GM21526 (cell line): ENCODE measurements around the gene TTLL5.
"Not testable (repeated sequence)": the region's sequence is repeated elsewhere in the genome, so short reads cannot be mapped to it uniquely, and the experiment has no call there.

Source experiments
- ATAC-seq: cut with Tn5 transposase; IDR thresholded peaks from one replicate; pipeline ENCODE4 v1.9.1; 2021; ENCODE audit warnings: moderate library complexity; ENCODE audit not compliant: unreplicated experiment, low FRiP score

TTLL5 gene

DNA sequence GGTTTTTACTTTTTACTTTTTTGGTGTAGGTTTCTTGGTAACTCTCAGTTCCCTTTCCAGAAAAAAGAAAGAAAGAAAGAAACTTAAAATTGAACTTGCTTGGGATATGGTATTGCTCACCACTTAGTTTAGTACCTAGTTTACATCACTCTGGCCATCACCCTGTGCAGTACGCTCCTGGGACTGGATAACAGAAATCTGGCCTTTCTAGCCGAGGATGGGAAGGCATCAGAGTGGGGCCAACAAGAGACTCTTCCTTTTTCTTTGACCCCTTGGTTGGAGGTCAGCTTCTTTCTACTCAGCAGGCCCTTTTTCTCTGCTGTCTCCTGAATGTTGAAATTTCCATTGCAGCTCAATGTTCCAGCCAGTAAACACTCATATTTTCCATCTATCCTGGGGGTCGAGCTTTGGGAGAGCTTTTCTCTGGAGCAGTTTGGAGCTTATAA, 164.1 kb downstream of the TTLL5 start:
- no peak for ATAC-seq

DNA sequence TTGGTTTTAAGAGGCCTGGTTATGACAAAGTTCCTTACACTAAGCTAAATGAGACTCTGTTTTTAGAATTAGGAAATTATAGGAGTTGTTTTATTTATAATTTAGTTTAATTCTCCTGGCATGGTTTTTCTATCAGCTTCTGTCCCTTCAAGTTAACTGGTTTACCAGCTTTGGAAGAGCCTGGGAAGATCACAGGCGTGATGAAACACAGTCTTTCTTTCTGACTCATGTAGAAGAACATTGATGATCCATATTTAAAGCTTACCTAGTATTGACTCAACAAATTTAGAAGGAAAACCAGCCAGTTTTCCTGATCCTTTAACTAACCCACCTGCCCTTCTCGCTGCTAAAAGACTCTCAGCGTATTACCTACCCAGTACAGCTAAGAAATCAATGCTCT, 165.6 kb downstream of the TTLL5 start:
- ATAC-seq: no peak

DNA sequence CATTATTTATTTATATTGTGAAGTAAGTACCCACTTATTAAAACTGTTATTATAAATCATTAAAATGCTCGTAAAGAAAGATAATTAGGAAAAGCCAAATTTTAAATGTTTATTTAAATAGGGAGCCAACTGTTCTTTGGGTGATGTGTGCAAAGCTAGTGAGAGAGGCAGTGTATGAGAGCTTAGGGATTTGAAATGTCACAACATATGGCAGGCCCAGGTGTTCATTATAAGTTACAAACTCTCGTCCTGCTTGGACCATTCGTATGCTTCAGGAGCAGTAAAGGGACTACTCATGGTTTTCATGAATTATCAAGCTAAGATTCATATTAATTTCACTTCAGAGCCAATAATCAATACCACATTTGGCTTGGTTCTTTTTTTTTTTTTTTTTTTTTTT, 166.3 kb downstream of the TTLL5 start:
- no peak for ATAC-seq

DNA sequence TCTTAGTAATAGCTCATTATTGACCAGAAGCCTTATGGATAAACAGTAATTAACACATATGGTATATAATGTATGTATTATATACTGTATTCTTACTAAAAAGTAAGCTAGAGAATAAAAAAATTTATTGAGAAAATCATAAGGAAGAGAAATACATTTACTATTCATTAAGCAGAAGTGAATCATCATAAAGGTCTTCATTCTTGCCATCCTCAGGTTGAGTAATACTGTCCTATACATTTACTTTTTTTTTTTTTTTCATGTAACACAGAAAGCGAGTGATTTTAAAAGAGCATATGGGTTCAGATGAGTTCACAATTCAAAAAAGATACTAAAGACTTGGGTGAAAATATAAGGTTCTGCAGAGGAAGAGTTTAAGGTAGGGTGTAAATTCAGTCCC, 168.3 kb downstream of the TTLL5 start:
- no peak for ATAC-seq

DNA sequence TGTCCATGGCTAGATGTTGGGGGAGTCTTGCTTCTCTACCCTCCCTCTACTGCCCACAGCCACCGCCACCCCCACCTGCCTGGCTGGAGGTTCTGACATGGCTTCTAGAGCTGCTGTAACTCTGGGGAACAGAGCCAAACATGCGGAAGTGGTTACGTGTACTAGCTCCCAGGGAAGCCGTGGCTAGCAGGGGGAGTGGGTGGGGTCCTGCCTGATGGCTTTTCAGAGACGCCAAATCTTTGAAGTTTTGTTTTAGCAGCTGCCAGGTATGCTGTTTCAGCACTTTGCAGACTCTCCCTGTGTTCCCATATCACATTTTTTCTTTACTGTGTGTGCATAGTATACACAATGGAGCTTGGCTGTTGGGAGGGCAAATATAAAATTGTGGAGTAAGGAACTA, 170.4 kb downstream of the TTLL5 start:
- ATAC-seq: no peak

DNA sequence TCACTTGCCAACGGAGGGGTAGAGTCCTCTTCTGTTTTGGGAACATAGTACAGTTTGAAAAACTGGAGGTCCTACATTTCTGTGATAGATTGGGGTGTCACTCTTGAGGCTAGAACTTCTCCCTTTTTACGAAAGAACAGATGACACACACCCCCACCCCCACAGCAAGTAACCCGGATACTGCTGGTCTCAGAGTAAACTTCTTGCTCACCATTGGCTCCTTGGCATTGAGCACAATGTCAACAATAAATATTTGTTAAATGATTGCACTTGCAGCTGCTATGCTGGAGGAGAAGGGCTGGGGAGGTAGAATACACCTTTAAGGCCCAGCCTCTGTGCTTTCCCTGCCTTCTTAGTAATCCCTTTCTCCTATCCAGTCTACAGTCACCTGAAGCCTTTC, 170.9 kb downstream of the TTLL5 start:
- ATAC-seq: no peak

DNA sequence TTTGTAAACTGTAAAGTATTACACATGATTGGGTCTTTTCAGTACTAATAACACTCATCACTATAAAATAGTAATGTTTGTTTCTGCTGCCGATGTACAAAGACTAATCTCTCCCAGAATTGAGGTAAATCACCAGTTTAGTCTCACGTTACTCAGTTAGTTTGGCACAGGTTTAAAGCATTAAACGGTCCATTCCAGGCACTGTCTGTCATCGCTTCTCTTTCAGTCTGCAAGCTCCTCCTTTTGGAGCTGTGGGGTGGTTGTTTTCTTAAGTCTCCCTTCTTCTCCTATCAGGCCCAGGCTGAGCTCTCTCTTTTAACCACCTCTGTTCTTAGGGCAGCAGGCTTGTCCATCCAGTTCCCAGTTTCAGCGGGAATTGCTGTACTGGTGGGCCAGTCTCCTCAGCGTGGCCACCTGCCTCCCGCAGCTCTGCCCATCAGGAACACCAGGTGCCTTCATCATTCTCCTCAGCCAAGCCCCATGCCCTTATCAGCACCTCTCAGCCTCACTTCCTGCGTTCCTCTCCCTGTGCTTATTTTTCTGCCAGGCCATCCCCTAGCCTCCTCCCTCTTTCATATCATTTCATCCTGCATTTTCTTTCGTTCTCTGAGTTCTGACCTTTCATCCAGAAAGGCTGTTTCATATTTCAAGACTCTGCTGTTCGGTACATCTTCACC, 171.7 kb downstream of the TTLL5 start:
- ATAC-seq: no peak

DNA sequence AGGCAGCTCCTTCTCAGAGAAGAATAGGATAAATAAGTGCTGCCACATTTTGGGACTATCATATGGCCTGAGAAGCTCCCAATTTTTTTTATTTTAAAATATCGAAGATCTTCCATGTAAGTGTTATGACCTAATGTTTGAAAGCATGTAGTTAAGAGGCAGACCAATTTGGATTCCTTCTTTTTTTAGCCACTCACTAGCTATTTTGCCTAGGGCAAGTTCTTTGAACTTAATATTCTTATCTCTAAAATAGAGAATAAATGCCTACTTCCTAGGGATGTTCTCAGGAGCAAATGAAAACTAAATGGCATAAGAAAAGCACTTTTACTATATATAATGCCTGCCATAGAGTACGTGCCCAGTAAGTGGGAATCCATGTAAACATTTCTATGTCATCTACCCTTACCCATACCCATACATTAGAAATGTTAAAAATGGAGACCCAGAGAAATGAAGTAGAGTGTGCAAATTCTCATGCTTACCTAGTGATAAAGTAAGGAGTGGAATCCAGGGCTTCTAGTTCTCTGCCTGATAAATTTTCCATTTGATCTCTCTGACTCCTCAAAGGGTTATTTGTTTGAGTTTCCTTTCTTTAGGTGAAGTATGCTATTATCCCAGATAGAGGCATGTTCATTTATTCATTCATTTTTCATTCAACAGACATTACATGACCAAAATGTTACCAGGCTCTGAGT, 172.4 kb downstream of the TTLL5 start:
- ATAC-seq: no peak

DNA sequence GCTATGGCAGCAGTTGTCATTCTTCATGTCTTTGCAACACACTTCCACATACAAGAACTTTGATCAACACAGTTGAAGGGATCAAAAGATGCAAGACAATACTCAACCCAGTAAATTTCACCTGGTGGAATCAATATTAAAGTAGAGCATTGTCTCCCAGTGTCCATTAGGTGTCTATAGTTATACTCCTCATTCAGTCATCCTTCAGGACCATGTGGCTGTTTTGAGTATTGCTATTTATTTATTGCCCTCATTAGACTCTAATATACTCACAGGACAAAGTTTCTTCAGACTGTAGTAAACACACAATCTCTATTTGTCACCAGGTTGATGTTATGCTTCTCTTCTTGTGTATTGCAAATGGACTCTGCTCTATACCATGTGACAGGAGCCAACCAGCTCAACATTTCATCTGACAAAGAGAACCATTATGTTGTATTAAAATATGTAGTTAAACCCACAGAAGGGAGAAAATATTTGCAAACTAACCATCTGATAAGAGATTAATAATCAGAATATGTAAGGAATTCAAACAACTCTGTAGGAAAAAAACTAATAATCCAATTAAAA, 174.2 kb downstream of the TTLL5 start:
- ATAC-seq: no peak

DNA sequence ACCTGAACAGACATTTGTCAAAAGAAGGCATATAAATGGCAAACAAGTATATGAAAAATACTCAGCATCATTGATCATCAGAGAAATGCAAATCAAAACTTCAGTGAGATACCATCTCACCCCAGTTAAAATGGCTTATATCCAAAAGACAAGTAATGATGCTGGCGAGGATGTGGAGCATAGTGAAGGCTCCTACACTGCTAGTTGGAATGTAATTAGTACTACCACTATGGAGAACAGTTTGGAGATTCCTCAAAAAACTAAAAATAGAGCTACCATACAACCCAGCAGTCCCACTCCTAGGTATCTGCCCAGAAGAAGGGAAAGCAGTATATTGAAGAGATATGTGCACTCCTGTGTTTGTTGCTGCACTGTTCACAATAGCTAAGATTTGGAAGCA, 174.7 kb downstream of the TTLL5 start:
- ATAC-seq: no peak

DNA sequence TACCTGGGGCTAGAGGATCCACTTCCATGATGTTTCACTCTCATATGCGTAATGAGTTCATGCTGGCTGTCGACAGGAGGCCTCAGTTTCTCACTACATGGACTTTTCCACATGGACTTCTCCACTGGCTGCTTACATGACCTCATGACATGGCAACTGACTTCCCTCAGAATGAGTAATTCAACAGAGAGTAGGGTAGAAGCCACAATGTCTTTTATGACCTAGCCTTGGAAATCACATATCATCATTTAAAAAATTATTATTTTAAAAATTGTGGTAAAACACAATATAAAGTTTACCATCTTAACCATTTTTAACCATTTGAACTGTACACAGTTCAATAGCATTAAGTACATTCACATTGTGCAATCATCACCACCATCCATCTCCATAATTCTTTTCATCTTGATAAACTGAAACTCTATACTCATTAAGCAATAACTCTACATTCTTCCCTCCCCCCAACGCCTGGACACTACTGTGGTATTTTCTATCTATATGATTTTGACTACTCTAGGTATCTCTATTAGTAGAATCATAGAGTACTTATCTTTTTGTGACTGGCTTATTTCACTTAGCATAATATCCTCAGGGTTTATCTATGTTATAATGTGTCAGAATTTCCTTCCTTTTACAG, 176.2 kb downstream of the TTLL5 start:
- no peak for ATAC-seq

DNA sequence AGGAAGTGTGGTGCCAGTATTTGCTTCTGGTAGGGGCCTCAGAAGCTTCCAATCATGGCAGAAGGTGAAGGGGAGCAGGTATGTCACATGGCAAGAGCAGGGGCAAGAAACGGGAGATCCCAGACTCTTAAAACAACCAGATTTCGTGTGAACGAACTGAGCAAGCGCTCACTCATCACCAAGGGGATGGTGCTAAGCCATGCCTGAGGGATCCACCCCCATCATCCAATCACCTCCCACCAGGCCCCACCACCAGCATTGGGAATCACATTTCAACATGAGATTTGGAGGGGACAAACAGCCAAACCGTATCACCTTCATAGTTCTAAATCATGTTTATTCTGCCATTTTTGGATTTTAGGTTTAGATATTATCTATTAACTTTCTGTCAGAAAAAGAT, 179.9 kb downstream of the TTLL5 start:
- ATAC-seq: no peak

DNA sequence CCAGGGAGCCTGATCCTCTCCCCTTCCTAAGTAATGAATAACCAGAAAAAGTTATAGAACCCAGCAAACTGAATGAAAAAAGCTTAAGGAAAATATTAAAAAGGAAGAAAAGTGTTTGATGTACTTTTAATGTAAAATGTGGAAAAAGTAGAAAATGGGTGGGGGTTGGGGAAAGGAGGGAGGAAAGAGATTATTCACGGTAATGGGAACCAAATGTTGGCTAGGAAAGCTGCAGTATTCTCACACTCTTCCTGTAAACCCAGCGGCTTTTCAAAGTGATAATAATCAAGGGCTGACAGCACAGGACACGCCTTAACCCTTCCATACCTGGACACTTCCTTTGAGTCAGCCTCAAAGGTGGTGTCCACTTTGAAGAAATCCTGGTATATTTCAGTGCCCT, 181.5 kb downstream of the TTLL5 start:
- ATAC-seq: no peak

DNA sequence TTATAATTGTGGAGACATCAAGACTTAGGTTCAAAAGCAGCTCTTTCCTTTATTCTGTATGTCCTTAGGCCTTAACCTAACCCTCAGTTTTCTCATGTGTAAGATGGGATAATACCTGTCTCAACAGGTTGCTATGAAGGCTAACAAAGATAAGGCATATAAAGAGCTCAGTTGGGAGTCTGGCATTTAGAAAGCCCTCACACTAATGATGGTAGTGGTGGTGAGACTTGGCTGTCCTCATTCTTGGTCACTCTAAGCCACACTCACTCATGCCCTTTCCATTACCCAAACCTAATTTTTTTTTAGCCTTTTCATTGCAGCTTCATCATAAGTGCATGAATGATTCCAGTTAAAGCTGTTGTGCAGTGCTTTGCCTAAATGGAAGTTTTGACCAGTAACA, 183.4 kb downstream of the TTLL5 start:
- ATAC-seq: no peak

DNA sequence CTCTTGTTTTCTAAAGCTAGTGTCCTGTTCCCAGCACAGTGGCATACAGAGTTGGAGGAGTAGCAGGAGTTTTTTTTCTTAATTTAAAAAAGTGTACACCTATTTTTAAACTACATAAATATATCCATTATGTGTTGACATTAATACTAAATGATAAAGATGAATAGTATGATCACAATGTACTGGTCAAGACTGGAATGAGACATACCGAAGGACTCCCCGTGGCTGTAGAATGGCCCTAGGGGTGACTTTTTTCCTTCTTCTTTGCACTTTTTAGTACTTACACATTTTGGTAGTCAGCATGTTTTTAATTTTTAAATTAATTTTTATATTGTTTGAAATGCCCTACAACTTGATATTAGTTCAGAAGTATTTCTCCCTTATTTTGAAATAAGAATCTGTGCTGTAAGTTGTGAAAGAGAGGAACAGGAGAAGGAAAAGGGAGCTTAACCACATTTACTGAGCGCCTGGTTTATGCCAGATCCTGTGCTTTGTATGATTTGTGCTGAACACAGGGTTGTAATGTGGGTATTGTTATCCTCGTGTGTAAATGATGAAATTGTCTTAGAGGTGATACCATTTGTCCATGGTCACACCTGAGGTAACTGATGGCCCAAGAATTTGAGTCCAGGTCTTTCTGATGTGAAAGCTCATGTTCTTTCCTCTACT, 184.2 kb downstream of the TTLL5 start:
- ATAC-seq: no peak

DNA sequence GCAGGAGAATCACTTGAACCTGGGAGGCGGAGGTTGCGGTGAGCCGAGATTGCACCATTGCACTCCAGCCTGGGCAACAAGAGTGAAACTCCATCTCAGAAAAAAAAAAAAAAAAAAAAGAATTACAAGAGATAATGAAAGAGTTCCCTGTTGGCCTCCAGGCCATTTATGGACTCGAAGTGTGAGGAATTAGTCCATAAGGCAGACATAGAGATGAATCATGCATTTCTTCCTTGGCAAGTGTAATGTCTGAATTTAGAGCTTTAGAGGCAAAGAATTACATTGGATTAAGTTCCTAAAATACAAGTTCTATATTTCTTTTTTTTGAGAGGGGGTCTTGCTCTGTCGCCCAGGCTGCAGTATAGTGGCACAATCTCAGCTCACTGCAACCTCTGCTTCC, 185.6 kb downstream of the TTLL5 start:
- ATAC-seq: not testable (repeated sequence)

DNA sequence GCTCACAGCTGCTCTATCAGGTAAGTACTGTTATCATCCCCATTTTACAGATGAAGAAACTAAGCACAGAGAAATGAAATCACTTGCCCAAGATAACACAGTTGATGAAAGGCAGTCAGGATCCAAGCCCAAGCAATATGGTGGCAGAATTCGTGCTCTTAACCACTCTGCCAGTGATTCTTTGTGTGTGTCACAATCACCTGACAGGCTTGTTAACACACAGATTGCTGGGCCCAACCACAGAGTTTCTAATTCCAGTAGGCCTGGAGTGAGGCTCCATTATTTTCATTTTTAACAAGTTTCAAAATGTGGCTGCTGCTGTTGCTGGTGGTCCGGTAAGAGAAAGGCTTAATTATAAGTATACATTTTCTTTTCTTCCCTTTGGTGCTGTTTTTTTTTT, 186.5 kb downstream of the TTLL5 start:
- no peak for ATAC-seq

DNA sequence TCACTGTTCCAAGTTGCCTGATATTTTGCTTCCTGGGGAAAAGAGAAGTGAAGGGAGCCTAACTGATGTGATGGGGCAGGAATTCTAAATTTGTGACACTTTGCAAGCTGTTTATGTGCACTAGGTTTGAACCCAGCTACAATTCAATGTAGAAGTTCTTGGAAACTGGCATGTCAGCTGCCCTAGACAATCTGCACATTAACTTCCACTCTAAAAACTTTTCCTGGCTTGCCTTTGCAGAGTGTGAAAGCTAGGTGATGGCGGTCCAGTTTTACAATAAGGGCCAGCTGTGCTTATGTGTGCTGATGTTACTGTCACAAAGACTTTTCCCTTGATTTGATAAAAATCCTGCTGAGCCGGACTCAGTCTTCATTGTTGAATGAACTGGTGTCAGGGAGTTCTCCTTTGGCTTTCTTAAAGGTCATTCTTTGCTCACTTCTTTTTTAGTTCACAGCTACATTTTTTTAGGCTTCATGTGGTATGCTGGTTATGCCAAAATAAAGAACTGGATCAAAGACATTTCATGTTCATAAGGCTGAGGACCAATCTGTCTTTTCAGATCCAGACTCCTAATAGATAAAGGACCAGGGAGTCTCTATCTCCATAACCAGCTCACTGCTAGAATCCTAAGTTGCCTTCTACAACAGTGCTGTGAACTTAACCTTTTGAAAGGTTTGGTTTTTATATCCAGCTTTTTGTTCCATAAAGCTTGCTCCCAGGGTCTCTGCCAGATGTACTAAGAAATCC, 187.3 kb downstream of the TTLL5 start:
- no peak for ATAC-seq

DNA sequence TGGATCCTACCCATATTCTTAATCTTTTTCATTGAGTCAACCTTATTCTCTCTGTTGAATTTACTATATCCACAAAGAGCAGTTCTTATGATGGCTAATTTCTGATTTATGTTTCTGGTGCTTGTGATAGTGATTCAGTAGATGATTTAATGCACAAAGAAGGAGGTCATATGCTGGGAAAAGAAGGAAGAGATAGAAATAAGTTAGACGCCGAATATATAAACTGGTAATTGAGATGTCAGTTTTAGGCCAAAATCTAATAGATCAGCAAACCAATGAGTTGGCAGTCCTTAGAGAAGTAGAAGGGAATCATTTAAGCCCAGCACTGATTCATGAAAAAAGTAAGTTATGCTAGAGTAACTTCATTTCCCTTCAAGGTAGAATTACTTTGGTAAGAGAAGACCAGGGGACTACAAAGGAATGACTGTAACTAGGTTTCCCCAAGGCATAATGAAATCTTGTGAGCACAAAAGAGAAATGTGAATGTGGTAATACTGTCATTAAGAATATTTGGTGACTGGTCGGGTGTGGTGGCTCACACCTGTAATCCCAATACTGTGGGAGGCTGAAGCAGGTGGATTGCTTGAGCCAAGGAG, 188.4 kb downstream of the TTLL5 start:
- no peak for ATAC-seq

DNA sequence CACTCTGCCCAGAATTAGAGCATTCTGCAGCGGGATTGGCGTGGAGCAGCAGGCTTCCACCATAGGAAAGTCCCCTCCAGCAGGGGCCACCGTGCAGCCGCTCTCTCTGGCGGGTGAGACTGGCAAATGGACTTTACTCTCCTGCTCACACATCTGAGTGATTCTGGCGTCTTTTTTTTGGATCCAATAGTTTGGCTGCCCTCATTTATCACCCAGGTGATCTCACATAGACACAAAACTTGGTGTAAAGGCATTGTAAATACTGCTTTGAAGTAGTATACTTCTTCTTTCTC, 190.5 kb downstream of the TTLL5 start:
- no peak for ATAC-seq
